Thoracic aorta (tissue), 2 donors: Measurements from ENCODE around the gene RCE1. TPM values are rescaled to one million over a fixed set of nuclear protein-coding genes. Genes with fewer than 3 reads are reported as not detected.

ENCODE experiments used
- ATAC-seq: fragments of 150-250 bp; one replicate; pipeline ENCODE4 v1.8.0; 2017; ENCODE audit warnings: low read depth; ENCODE audit not compliant: insufficient number of reproducible peaks, low FRiP score
- DNase-seq: peaks from one replicate; pipeline ENCODE4 v3.0.0-alpha.2; 2020; ENCODE audit warnings: low spot score
- H3K27ac ChIP-seq, 2 donors: fragments of 200-600 bp; sonication (generic); 1 replicate in 1 of 2; 2 replicates in 1 of 2; pipeline ENCODE4 v1.5.1; 2016; ENCODE audit warnings: mild to moderate bottlenecking in 2 of 2, moderate library complexity in 2 of 2
- H3K27me3 ChIP-seq: fragments of 200-600 bp; sonication (generic); replicated peaks from 2 replicates; pipeline ENCODE4 v1.6.0; 2016; ENCODE audit warnings: mild to moderate bottlenecking; ENCODE audit not compliant: insufficient read depth
- H3K36me3 ChIP-seq: fragments of 200-600 bp; sonication (generic); one replicate; pipeline ENCODE4 v1.5.1; 2016
- H3K4me1 ChIP-seq, 2 donors: fragments of 200-600 bp; sonication (generic); 1 replicate in 1 of 2; 2 replicates in 1 of 2; pipeline versions ENCODE4 v1.5.1 to v1.6.0; 2016; ENCODE audit warnings: low read depth in 2 of 2, mild to moderate bottlenecking in 1 of 2; ENCODE audit not compliant: control insufficient read depth in 1 of 2
- H3K4me3 ChIP-seq: fragments of 200-600 bp; sonication (generic); 2 replicates; pipeline ENCODE4 v1.5.1; 2016; ENCODE audit warnings: mild to moderate bottlenecking
- H3K9me3 ChIP-seq: fragments of 200-600 bp; sonication (generic); 2 replicates; pipeline ENCODE4 v1.5.1; 2016
- CTCF ChIP-seq: fragments of 200-600 bp; sonication (generic); IDR thresholded peaks from one replicate; pipeline ENCODE4 v1.5.1; 2019; ENCODE audit warnings: antibody characterized with exemption
- total RNA-seq, 2 donors: library from RNA; depleted of rRNA; stranded (reverse); fragments of >200 nt; gene quantifications; one replicate each; pipeline versions ENCODE4 v1.1.0 to v1.2.3, GENCODE V29; 2016

The RCE1 gene
- total RNA-seq, 2 donors from 2014 or later = 11.9 to 17.5 TPM

- Histone ChIP-seq H3K27me3 (no peaks in the 10 kb centered on the region), H3K9me3 (no peaks in the 10 kb centered on the region), H3K4me1 (peaks cover 4 to 9% of the 10 kb centered on the region in 2 donors), H3K27ac (no peak overlapping the region), H3K4me3 (no peak overlapping the region), H3K36me3 (peaks cover 1% of the 10 kb centered on the region)
- ATAC-seq (no peak), DNase-seq (no peak)
- no peak for TF ChIP-seq CTCF
Measured at GRCh38 chr11:66851698-66852465, 8.6 kb downstream of the RCE1 start.

GRCh38 chr11:66852466-66853241 lies 9.4 kb downstream of the RCE1 start:
- ATAC-seq = no peak
- Histone ChIP-seq H3K9me3 (no peaks in the 10 kb centered on the region), H3K36me3 (no peaks in the 10 kb centered on the region), H3K27me3 (no peaks in the 10 kb centered on the region), H3K27ac (no peak overlapping the region), H3K4me1 (peaks cover 4 to 9% of the 10 kb centered on the region in 2 donors), H3K4me3 (no peak overlapping the region)
- DNase-seq = no peak
- TF ChIP-seq CTCF = no peak

GRCh38 chr11:66853242-66854229 lies 10.3 kb downstream of the RCE1 start:
- Histone ChIP-seq H3K4me1 (peaks cover 4 to 9% of the 10 kb centered on the region in 2 donors), H3K27me3 (no peaks in the 10 kb centered on the region), H3K4me3 (no peak overlapping the region), H3K9me3 (no peaks in the 10 kb centered on the region), H3K27ac (no peak overlapping the region), H3K36me3 (no peaks in the 10 kb centered on the region)
- DNase-seq (no peak), ATAC-seq (no peak)
- no peak for TF ChIP-seq CTCF

GRCh38 chr11:66854231-66854661 lies 11.0 kb downstream of the RCE1 start:
- ATAC-seq (no peak), DNase-seq (no peak)
- Histone ChIP-seq H3K36me3 (no peaks in the 10 kb centered on the region), H3K4me1 (peaks cover 4 to 9% of the 10 kb centered on the region in 2 donors), H3K27me3 (no peaks in the 10 kb centered on the region), H3K9me3 (no peaks in the 10 kb centered on the region), H3K27ac (no peak overlapping the region), H3K4me3 (no peak overlapping the region)
- no peak for TF ChIP-seq CTCF
